COLO668 (cell line): ENCODE measurements around the gene C8G.
A peak's percentile ranks its signal among the peaks of the same experiment; 100 is the strongest.

Source experiments
- DNase-seq: peaks from one replicate; lab custom pipeline; 2025; ENCODE audit not compliant: unreplicated experiment; lab: John Stamatoyannopoulos, UW

C8G gene

DNA sequence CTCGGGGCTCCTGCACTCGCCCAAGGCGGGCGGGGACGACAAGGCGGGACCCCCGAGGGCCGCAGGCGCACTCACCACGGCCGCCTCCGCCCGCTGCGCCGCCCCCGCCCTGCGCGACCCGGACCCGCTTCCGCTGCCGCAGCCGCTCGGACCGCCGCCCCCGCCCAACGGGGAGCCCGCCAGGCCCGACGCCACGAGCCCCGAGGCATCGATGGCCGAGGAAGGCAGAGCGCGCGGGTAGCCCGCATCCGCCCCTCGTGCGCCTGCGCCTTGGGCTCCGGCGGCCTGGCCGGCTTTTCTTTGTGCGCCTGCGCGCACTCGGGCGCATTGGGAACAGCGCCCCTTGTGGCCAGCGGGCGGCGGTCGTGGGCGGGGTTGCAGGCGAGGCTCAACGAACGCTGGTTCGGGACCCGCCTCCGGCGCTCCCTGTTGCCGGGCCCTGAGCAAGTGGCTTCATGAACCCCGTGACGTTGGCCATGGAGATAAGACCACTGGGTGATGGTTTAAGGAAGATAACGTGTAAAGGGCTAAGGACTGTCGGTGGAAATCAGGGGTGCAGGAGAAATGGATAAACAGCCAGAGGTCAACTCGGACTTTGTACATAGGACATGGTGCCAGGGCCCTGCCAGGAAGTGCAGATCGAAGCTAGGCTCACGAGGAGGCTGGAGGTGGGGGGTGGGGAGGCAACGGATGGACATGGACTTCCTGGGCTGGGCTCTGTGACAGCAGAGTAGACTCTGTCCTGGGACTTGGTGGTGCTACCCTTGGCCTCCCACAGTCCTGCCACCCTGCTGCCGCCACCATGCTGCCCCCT lies at the start of gene C8G, which contains the start of gene FBXW5:
Gene C8G, plus strand, starts transcription at position 725 of the 814 bp plus-strand sequence. Its CDS starts 78 bp downstream, at position 803.
Gene FBXW5, minus strand, starts transcription at position 220 of the 814 bp plus-strand sequence. CDS start 655 bp downstream, outside the sequence.
- DNase-seq = peak; percentile 99

DNA sequence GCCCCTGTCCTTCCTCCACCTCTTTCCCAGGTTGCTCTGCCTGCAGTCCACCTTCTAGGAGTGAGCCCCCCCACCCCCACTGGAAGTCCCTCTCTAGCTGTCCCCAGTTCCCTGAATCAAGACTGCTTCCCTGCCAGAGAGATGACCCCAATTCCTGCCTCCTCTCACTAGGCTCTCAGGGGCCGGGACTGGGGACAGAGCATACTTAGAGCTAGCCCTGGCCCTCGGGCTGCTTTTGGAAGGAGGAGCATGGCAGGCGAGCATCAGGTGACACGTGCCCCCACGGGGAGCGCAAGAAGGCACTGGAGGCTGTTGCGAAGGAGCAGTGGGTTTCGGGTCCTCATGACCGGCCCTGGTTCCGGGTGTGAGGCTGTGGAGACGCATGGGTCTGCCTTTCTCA lies 49.0 kb upstream of the C8G start:
- DNase-seq = no peak

DNA sequence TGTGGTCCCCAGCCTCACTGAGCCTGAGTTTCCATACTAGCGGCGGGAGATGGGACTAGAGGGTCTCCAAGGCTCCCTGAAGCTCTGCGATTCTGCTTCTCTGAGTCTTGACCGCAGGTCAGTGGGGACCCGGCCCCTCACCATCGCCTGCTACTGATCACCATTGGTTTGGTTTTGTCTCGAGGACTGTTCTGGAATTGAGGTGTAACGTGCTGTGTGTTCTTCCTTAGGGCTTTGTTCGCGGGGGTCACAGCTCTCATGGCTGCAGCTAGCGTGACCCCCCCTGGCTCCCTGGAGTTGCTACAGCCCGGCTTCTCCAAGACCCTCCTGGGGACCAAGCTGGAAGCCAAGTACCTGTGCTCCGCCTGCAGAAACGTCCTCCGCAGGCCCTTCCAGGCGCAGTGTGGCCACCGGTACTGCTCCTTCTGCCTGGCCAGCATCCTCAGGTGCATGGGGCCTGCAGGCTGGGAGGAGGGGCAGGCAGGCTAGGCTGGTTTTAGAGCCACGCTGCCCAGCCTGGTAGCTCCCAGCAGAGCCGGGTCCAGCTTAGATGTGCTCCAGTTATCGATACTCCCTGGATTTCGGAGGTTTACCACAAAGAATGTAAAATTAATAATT lies 46.5 kb upstream of the C8G start:
- DNase-seq = no peak

DNA sequence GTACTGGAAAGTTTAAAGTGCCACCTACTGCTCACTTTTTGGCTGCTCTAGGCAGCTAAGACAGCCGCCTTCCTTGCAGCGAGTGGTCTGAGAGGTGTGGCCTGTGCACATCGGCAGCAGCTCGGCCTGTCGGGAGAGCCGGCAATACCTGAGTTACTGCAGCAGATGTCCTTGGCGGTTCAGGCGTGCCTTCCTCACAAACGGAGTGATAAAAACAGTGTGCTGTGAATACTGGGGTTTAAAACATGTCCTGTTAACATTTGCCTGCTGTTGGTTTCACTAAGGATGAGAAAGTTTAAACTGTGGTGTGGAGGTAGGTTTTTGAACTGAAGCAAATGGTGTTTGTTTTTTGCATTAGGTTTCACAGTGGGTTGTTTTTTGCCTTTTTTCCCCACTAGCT lies 45.8 kb upstream of the C8G start:
- DNase-seq = no peak

DNA sequence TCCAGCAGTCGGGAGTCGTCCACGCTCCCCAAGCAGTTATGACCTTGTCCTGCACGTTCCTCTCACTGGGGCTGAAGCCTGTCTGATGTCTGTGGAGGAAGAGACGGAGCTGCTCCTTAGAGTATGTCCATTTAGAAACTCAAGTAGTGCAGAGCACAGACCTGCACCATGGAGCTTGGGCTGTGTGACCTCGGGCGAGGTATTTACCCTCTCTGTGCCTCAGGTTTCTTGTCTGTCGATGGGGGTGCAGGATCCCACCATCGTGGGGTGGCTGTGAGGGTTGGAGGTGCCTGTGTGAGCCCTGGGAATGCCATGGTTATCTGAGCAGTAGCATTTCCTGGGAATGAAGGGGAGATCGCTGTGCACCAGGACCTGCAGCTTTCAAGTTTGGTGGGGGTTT lies 44.5 kb upstream of the C8G start:
- no peak for DNase-seq

DNA sequence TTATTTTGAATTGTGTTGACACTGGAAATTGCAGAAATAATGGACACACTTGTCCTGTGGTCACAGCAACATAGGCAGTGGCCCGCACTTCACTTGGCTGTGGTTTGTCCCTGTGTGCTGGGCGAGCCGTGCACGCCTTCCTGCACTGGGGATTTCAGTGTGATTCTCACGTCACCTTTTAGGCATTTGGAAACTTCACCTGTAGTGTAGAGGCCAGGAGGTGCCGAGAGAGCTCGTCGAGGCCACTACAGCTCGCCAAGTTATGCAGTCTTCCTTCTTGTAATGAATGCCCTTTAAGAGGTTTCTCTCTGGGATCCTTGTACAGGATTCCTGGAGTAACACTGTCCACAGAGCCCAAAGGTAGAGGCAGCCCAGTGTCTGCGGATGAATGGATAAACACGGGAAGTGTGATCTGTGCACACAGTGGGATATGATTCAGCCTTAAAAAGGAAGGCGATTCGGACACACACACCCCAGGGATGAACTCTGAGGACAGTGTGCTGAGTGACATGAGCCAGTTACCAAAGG lies 44.0 kb upstream of the C8G start:
- DNase-seq = no peak

DNA sequence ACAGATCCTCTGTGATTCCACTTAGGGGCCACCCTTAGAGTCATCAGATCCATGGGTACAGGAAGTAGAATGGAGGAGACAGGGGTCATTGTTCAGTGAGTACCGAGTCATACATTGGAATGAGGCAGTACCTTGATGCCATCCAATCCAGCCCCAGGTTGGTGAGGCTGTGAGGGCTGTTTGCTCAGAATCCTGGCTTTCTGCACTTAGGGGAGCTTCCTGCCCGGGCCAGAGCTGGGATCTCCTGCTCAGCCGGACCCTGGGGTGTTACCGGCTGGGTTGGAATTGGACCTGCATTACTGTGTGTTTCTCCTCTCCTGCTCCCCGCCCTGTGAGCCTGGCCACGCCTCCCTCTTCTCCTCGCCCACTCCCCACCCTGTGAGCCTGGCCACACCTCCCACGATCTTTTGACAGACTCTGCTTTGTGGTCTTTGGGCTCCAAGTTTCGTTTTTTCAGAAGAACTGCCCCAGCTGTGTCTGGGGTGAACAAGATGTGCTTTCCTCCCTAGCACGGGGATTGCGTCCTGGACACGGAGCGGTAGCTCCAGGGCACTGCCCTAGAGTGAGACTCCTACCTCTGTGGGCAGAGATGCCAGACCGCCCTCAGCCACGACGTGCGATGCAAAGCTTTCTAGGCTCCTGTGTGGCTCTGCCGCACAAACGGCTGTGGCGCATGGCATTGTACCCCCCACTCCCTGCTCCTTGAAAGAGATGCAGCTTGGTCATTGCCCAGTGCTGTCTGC lies 43.4 kb upstream of the C8G start:
- peak; percentile 21 for DNase-seq

DNA sequence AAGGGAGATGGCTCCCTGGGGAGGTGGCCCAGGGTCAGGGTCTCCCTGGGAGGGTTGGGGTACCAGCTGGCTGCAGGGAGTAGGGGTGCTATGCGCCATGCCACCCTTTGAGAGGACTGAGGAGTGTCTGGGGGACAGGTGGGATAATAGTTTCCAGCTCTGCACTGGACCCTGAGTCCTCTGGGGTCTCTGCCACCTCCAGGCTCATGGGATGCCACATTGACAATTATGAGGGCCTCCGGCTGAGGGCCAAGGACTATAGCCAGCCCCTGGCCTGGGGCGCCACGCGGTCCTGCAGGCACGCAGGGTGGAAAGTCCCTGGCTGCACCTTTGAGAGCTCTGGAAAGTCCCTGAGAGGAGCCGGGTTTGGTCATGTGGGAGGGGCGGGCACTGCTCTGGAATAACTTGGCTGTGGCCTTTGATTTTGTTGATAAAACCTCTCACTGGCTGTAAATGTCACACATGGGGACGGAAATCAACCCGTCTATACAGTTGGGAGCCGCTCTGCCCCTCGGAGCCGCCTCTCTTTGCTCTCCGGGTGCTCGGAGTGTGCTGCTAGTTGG lies 42.7 kb upstream of the C8G start:
- peak; percentile 85 for DNase-seq

DNA sequence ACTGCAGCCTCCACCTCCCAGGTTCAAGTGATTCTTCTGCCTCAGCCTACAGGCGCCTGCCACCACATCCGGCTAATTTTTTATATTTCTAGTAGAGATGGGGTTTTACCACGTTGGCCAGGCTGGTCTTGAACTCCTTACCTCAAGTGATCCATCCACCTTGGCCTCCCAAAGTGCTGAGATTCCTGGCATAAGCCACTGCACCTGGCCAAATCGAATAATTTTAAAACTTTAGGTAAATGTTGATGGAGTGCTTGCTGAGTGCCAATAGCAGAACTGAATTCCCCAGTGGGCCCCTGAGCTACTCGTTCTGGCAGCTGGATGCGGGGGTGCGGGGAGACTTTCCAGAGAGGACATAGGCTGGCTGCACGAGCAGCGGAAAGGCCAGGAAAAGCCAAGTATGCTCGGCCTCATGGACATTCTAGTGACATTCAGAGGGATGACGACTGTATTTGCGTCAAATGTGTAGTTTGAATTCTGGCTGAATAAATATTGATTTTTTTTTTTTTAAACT lies 41.9 kb upstream of the C8G start:
- peak; percentile 22 for DNase-seq

DNA sequence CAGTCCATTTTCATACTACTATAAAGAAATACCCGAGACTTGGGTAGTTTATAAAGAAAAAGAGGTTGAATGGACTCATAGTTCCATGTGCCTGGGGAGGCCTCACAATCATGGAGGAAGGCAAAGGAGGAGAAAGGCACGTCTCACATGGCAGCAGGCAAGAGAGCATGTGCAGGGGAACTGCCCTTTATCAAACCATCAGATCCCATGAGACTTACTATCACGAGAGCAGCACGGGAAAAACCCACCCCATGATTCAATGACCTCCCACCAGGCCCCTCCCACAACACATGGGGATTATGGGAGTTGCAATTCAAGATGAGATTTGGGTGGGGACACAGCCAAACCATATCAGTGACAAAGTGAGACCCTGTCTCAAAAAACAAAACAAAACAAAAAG lies 38.8 kb upstream of the C8G start:
- DNase-seq = no peak

DNA sequence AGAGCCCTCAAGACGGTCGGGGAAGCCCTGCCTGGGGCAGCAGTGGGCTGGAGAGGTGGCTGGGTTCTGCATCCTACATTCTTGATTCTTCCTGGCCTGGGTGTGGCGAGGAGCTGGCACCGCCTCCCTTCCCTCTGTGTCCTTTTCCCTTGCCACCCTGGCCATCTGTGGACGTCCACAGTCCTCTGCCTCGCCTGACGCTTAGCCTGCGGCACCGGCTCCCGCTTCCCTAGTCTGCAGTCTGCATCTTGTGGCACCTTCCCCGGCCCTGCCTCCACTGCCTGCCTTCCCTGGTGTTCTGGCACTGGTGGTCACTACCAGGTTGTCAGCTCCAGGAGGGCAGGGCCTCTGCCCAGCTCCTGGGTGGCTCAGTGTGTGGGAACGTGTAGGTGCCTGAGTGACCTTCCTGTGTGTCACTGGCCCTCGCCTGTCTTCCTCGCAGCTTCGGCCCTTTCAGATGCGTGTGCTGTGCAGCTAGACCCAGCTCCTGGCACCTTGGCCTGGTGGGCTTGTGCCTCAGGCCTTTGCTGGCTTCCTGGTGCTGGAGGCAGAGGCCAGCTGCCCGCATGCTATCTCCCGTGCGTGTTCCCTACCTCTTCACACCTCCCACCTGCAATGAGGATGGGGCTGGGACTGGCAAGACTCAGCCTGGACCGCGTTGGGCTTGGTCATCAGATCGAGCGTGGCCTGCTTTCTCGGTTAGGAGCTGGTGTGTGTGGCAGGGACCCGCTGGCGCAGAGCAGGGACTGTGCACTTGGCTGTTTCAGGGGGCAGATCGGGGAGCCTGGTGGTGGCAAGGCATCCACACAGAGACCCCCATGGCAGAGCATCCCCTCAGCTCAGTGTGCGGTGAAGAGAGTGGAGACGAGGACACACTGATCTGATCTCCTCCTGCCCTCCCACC lies 37.8 kb upstream of the C8G start:
- no peak for DNase-seq

DNA sequence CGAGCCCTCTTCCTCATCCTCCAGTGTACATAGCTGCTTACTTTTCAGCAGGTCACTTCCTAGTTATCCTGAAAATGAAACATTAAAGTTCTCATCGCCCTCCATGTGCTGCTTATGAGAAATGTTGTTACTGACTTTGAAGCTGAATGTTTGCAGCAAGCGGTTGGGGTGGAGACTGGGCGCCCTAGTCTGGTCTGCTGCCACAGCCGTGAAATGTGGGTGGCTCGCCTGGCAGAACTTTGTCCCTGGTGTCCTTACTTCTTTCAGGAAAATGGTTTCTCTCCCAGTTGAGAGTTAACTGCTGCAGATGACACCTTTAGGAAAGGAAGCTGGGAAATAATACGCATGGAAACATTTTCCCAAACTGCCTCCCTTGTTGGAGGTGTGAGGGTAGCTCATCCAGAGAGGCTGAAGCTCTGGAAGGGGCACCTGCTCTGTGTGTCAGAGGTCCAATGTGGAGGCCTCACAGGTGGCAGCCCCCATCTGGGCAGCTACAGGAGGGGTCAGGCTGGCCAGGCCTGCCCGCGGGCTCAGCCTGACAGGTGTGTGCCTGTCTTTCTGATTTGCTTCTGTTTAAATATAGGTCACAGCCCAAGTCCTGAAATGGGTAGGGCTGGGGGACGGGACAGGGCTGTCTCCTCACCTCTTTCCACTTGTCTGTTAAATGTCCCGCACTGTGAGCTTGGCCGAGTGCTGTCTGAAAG lies 34.7 kb upstream of the C8G start:
- DNase-seq = no peak

DNA sequence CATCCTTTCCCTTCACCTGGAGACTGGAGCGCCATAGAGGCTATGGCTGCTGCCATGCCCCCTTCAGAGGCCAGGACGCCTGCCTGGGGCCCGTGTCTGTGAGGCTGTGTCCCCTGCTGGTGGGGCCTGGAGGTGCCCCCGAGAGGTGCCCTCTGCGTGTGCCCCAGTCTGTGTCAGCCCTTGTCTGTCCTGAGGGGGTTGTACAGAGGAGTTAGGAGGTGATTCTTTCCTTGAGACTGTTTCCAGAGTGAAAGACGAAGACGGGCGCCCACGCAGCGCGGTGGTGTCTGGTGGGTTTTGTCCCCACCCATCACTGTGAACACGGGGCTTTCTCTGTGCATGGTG lies 34.2 kb upstream of the C8G start:
- no peak for DNase-seq

DNA sequence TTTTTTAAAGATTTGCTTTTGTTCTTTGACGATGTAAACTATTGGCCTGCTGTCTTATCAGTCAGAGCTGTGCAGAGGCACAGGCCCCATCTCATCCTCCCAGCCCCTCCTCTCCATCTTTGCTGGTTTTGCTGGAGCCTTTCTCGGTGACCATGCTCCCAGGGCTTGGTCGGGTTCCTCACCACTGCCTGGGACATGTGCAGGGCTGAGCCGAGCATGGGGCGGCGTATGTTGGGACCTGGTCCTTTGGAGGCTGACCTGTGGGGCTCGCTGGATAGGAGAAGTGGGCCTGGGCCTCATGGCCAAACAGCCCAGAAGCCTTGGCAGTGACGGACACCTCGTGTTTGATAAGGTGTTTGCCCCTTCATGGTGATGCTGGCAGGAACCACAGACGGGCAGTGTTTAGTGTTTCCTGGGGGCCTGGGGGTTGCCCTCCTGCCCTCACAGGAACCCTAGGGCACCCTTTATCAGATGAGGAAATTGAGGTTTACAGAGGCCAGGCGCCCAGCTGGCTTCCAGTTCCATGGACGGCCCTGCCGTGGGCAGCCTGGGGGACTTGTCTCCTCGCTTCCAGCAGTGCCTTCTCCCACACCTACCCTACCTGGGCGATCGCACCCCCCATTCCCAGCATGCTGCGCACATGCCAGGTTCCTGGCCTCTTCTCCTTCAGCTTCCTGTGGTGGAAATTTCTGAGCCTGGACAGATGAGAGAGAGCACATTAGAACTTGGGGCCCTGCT lies 31.2 kb upstream of the C8G start:
- DNase-seq = no peak

DNA sequence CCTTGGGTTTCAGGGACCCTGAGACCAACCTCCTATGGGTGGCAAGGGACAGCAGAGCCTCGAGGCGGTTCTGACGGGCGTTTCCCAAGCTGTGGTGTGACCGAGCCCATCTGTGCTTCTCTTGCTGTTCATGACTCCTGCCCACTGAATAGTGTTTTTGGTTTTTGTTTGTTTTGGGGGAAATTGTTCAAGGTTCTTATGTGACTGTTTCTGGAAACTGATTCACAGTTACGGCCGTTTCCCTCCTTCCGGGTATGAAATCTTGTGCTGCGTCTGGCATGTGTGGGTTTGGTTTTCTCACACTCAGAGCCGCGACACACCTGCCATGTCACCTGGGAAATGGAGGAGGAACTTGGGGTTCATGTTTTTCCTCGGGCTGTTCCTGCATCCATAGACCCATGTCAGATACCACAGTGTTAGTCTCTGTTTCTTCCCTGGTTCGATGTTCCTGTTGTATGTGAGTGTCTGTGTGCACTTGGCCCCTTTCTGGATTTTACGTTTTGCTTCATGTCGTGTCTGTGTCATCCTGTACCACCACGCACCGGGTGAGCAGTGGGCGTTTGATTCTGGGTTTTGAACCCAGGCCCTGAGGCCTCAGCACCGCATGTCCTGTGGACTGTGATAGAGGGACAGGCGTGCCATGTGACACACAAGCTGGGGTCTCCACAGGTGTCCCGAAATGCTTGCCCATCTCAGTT lies 29.3 kb upstream of the C8G start:
- no peak for DNase-seq

DNA sequence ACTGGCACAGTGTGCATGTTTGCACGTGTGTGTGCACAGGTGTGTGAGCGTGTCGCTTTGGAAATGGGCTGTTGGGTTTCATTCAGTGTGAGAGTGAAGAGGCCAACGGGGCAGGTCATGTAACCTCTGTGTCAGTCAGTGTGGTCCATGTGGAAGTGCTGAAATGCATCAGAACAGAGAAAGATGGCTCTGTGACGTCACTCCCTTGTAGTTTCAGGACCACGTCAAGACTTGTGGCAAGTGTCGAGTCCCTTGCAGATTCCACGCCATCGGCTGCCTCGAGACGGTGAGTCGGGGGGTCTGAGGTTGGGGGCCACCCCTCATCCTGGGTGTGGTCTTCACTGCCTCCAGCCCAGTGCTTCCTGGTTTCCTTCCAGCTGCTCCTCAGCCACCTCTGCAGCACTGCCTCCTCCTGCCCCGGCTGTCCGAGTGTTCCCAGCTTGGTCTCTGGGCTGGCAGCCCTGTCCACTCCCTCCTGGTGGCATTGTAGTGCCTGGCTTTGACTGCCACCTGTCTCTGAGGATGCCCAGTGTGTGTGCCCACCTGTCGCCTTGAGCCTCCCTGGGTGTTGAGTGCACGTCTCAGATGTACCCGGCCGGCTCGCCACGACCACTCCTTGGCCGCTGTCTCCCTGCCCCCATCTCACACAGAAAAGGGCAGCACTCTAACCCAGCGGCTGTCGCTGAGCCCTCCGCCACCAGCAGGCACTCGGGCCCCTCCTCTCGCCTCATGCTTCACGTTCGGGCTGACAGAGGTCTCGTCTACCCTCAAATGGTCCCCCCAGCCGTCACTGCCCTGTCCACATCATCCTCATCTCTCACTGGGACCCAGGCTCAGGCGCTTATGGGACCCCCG lies 28.5 kb upstream of the C8G start:
- no peak for DNase-seq

DNA sequence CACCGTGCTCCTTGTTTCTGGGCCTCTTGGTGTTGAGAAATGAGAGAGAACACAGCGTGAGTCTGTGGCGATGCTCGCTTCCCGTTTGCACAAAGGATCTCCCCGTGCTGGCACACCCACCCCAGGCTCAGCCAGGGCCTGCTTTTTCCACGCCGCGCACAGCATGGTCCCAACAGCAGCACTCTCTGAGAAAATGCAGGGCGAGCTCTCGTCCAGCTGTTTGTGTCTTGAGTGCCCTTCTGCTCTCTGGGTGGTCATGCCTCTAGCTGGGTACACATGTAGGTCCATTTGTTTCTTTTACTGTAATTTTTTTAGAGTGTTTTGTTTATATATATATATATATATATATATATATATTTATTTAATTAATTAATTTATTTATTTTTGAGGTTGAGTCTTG lies 27.1 kb upstream of the C8G start:
- DNase-seq = no peak
